CD14-positive monocyte (primary cell): ENCODE data around the gene PPP1R2. TPM values are rescaled to one million over a fixed set of nuclear protein-coding genes. Genes with fewer than 3 reads are reported as not detected.

ENCODE experiments used
- DNase-seq, 3 donors: peaks; one replicate each; pipeline ENCODE4 v3.0.0-alpha.2; 2011 to 2022
- H2AFZ ChIP-seq: 2 replicates; pipeline ENCODE4 v1.6.0; 2012; ENCODE audit warnings: mild to moderate bottlenecking, low read depth, low read length, inconsistent platforms; ENCODE audit not compliant: insufficient read depth, poor library complexity, severe bottlenecking
- H3K27ac ChIP-seq, 2 donors: 1 replicate in 1 of 2; 2 replicates in 1 of 2; pipeline ENCODE4 v1.5.1; 2012 to 2013; ENCODE audit warnings: low read length in 2 of 2, control low read depth in 1 of 2, inconsistent platforms in 1 of 2, low read depth in 1 of 2, mild to moderate bottlenecking in 1 of 2
- H3K27me3 ChIP-seq, 2 donors: one replicate each; pipeline versions ENCODE4 v1.6.0 to v1.6.1; 2011 to 2013; ENCODE audit warnings: low read length in 2 of 2; ENCODE audit not compliant: control insufficient read depth in 2 of 2, insufficient read depth in 2 of 2
- H3K36me3 ChIP-seq, 2 donors: replicated peaks in 1 of 2; 1 replicate in 1 of 2; 2 replicates in 1 of 2; pipeline versions ENCODE4 v1.5.1 to v1.6.1; 2012 to 2013; ENCODE audit warnings: low read length in 2 of 2, control low read depth in 1 of 2, inconsistent platforms in 1 of 2, mild to moderate bottlenecking in 1 of 2; ENCODE audit not compliant: insufficient read depth in 2 of 2, control insufficient read depth in 1 of 2
- H3K4me1 ChIP-seq, 2 donors: 1 replicate in 1 of 2; 2 replicates in 1 of 2; pipeline versions ENCODE4 v1.5.1 to v1.6.1; 2012 to 2013; ENCODE audit warnings: low read length in 2 of 2, control low read depth in 1 of 2, inconsistent platforms in 1 of 2, mild to moderate bottlenecking in 1 of 2, moderate library complexity in 1 of 2; ENCODE audit not compliant: insufficient read depth in 2 of 2, control insufficient read depth in 1 of 2
- H3K4me2 ChIP-seq: replicated peaks from 2 replicates; pipeline ENCODE3; 2012; ENCODE audit warnings: low read length, moderate library complexity, mild to moderate bottlenecking; ENCODE audit not compliant: poor library complexity, severe bottlenecking; ENCODE audit errors: extremely low read depth
- H3K4me3 ChIP-seq, 3 experiments: fragments of 200-600 bp in 1 of 3; sonication (generic) in 1 of 3; replicated peaks in 1 of 3; 1 replicate in 2 of 3; 2 replicates in 1 of 3; pipeline ENCODE4 v1.5.1; 2011 to 2013; ENCODE audit warnings: low read length in 3 of 3, mild to moderate bottlenecking in 3 of 3, control low read depth in 2 of 3, low read depth in 2 of 3, inconsistent platforms in 1 of 3, moderate library complexity in 1 of 3
- H3K79me2 ChIP-seq: 2 replicates; pipeline ENCODE4 v1.6.0; 2012; ENCODE audit warnings: mild to moderate bottlenecking, control low read depth, inconsistent platforms, low read length, moderate library complexity; ENCODE audit not compliant: insufficient read depth
- H3K9ac ChIP-seq: 2 replicates; pipeline ENCODE4 v1.6.0; 2017; ENCODE audit warnings: low read length, mild to moderate bottlenecking; ENCODE audit not compliant: insufficient read depth, poor library complexity, severe bottlenecking
- H3K9me3 ChIP-seq, 2 donors: replicated peaks in 1 of 2; 1 replicate in 1 of 2; 2 replicates in 1 of 2; pipeline versions ENCODE4 v1.5.1 to v1.6.1; 2012 to 2013; ENCODE audit warnings: low read length in 2 of 2, control low read depth in 1 of 2; ENCODE audit not compliant: control insufficient read depth in 1 of 2, insufficient read depth in 1 of 2
- H4K20me1 ChIP-seq: 2 replicates; pipeline ENCODE4 v1.6.0; 2012; ENCODE audit warnings: mild to moderate bottlenecking, low read length, control low read depth, moderate library complexity; ENCODE audit not compliant: insufficient read depth
- H3K27ac Mint-ChIP-seq, 7 donors: one replicate each; pipeline ENCODE4 v1.8.0; 2020; ENCODE audit warnings: mild to moderate bottlenecking in 7 of 7, mixed read lengths in 7 of 7, moderate library complexity in 6 of 7, inconsistent platforms in 2 of 7
- H3K27me3 Mint-ChIP-seq, 3 donors: one replicate each; pipeline ENCODE4 v1.8.0; 2021 to 2022; ENCODE audit warnings: low read depth in 3 of 3, mild to moderate bottlenecking in 3 of 3, mixed read lengths in 3 of 3, moderate library complexity in 3 of 3, inconsistent platforms in 1 of 3
- H3K36me3 Mint-ChIP-seq, 2 donors: one replicate each; pipeline ENCODE4 v1.8.0; 2020; ENCODE audit warnings: mixed read lengths in 2 of 2, inconsistent platforms in 1 of 2, mild to moderate bottlenecking in 1 of 2
- H3K4me1 Mint-ChIP-seq: one replicate; pipeline ENCODE4 v1.8.0; 2020; ENCODE audit warnings: mild to moderate bottlenecking, mixed read lengths
- H3K4me3 Mint-ChIP-seq, 2 donors: one replicate each; pipeline ENCODE4 v1.8.0; 2020; ENCODE audit warnings: mild to moderate bottlenecking in 2 of 2, mixed read lengths in 2 of 2, moderate library complexity in 1 of 2
- H3K9me3 Mint-ChIP-seq, 7 donors: one replicate each; pipeline ENCODE4 v1.8.0; 2020 to 2022; ENCODE audit warnings: mixed read lengths in 7 of 7, mild to moderate bottlenecking in 6 of 7, moderate library complexity in 6 of 7, inconsistent platforms in 2 of 7
- CTCF ChIP-seq: fragments of 200-600 bp; IDR thresholded peaks from one replicate; pipeline ENCODE4 v1.8.0; 2022; ENCODE audit warnings: antibody characterized with exemption, mild to moderate bottlenecking
- WGBS: methylation state at CpG from one replicate; pipeline ENCODE4 v1.1.5; 2013; ENCODE audit warnings: missing lambda C conversion rate; ENCODE audit not compliant: insufficient coverage; 5-methylcytosine and 5-hydroxymethylcytosine counted together
- intact Hi-C, 2 donors: fragments of 100-400 bp; cut with micrococcal nuclease; formaldehyde crosslinking; loops; one replicate each; pipeline versions ENCODE4 v1.15.0 to v1.15.1; 2023
- polyA plus RNA-seq, 3 donors: library from polyadenylated mRNA; depleted of rRNA in 1 of 3; unstranded in 2 of 3; stranded (reverse) in 1 of 3; fragments of 300-500 nt in 2 of 3; fragments of >200 nt in 1 of 3; fragmentation: Illumina TruSeq in 2 of 3; gene quantifications; 1 replicate in 2 of 3; 2 replicates in 1 of 3; pipeline ENCODE4 v1.2.3, GENCODE V29; 2012 to 2021

PPP1R2 gene
- polyA plus RNA-seq, 3 donors = 21.0 to 121 (median 118) TPM

DNA sequence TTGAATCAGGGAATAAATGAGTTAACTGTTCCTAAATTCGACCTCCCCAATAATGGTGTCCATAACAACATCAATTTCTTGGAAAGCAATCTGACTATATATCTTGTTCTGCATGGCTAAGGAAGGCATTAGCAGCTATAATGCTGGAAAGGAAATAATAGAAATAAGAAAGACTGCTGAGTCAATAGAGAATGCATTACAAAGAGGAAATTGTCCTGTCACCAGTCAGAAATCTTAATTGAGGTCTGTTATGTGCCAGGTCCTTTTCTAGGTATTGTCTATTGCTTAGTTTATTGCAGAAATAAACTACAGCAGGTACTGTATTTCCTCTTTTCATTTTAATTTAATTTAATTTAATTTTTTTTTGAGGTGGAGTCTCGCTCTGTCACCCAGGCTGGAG, 5.9 kb upstream of the PPP1R2 start:
- no peak overlapping the region for H3K4me2 ChIP-seq
- intact Hi-C loops = loop anchor here in 1 of 2 donors (10.0 kb wide), 1 partner anchor 356 kb away; the partner anchor contains the start of gene TNK2
- Mint-ChIP-seq H3K27me3 (peaks cover 16 to 32% (median 29%) of the 10 kb centered on the region in 3 donors), H3K36me3 (no peaks in the 10 kb centered on the region), H3K4me3 (no peak overlapping the region), H3K9me3 (peaks cover 0 to 2% (median 0%) of the 10 kb centered on the region in 7 donors), H3K4me1 (peaks cover 27% of the 10 kb centered on the region), H3K27ac (no peak overlapping the region)
- H3K79me2 ChIP-seq = no peaks in the 10 kb centered on the region
- H3K36me3 ChIP-seq = no peaks in the 10 kb centered on the region
- no peak overlapping the region for H3K9ac ChIP-seq
- no peak overlapping the region for H3K4me3 ChIP-seq
- no peak for TF ChIP-seq CTCF
- peaks cover 5% of the 10 kb centered on the region for H4K20me1 ChIP-seq
- no peak overlapping the region for H2AFZ ChIP-seq
- peaks cover 7 to 11% of the 10 kb centered on the region in 2 donors for H3K27me3 ChIP-seq
- H3K4me1 ChIP-seq = peaks cover 3 to 9% of the 10 kb centered on the region in 2 donors
- WGBS = no CpG with 5 or more reads among the region's 2 CpGs
- DNase-seq = no peak
- no peak overlapping the region for H3K27ac ChIP-seq
- H3K9me3 ChIP-seq = no peaks in the 10 kb centered on the region

GRCh38 chr3:195548501-195548900, 5.4 kb upstream of the PPP1R2 start:
- H3K4me1 ChIP-seq = peaks cover 8 to 14% of the 10 kb centered on the region in 2 donors
- no peaks in the 10 kb centered on the region for H3K9me3 ChIP-seq
- Mint-ChIP-seq H3K9me3 (peaks cover 0 to 2% (median 0%) of the 10 kb centered on the region in 7 donors), H3K27ac (no peak overlapping the region), H3K27me3 (peaks cover 21 to 37% (median 33%) of the 10 kb centered on the region in 3 donors), H3K36me3 (no peaks in the 10 kb centered on the region), H3K4me3 (no peak overlapping the region), H3K4me1 (peaks cover 32% of the 10 kb centered on the region)
- no peak overlapping the region for H3K4me3 ChIP-seq
- no peak overlapping the region for H3K9ac ChIP-seq
- intact Hi-C loops = loop anchor here in 1 of 2 donors (10.0 kb wide), 1 partner anchor 356 kb away; the partner anchor contains the start of gene TNK2
- H3K79me2 ChIP-seq = no peaks in the 10 kb centered on the region
- H3K36me3 ChIP-seq = no peaks in the 10 kb centered on the region
- no peak overlapping the region for H3K27ac ChIP-seq
- peaks cover 10% of the 10 kb centered on the region for H4K20me1 ChIP-seq
- no peak overlapping the region for H3K4me2 ChIP-seq
- DNase-seq = no peak
- H3K27me3 ChIP-seq = peaks cover 10 to 16% of the 10 kb centered on the region in 2 donors
- TF ChIP-seq CTCF = no peak
- no peak overlapping the region for H2AFZ ChIP-seq
